NCI-H1694 treated with DMSO at 0.1 percent for 48 hours (cell line): ENCODE results near the gene FANCE.
A peak's percentile ranks its signal among the peaks of the same experiment; 100 is the strongest.

Experiments
- DNase-seq: peaks from one replicate; lab custom pipeline; 2025; lab: John Stamatoyannopoulos, UW

The FANCE gene, protein sequence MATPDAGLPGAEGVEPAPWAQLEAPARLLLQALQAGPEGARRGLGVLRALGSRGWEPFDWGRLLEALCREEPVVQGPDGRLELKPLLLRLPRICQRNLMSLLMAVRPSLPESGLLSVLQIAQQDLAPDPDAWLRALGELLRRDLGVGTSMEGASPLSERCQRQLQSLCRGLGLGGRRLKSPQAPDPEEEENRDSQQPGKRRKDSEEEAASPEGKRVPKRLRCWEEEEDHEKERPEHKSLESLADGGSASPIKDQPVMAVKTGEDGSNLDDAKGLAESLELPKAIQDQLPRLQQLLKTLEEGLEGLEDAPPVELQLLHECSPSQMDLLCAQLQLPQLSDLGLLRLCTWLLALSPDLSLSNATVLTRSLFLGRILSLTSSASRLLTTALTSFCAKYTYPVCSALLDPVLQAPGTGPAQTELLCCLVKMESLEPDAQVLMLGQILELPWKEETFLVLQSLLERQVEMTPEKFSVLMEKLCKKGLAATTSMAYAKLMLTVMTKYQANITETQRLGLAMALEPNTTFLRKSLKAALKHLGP

DNA sequence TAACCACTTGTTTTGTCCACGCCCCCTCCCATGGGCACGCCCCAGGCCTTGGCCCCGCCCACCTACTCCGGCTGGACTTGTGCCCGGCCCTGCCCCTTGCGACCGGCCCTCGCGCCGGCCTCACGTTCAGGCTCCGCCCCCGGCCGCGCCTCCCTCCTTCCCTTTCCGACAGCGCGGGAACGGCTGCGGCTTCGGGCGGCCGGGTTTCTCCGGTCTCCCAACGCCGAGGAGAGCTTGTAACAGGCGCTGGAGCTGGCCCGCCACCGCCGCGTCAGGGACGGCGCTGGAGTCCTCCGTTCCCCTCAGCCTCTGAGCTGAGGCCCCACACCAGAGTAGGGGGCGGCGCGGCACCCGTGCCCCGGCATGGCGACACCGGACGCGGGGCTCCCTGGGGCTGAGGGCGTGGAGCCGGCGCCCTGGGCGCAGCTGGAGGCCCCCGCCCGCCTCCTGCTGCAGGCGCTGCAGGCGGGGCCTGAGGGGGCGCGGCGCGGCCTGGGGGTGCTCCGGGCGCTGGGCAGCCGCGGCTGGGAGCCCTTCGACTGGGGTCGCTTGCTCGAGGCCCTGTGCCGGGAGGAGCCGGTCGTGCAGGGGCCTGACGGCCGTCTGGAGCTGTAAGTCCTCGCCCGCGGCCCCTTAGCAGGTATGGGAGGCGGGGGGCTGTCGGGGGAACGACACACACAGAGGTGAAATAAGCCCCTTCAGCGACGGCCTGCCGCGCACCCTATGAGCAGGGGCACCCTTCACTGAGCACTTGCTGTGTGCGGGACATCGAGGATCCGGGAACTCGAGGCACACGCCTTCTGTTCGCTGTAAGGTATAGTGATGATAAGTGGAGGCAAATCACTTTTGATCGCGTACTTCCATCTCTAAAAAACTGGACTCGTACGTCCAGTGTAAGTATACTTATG, at the start of gene FANCE:
TSS of gene FANCE (plus strand) at position 156 of the 908 bp plus-strand sequence. CDS start at position 364, 208 bp downstream.
- DNase-seq: peak; percentile 38

DNA sequence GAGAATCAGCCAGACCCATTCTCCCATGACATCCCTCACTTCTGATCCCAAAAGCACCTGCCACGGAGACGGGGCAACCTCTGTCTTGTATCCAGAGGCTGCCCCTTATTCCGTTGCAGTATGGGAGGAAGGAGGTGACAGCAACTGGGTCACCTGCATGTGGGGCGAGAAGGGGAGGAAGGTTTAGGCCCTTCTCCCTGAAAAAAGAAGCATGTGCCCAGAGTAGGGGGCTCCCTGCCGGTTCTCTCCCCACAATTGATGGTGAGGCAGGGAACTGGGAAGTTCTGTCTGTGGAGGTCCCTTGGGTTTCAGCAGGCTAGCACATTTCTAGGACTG, 49.3 kb upstream of the FANCE start:
- no peak for DNase-seq

DNA sequence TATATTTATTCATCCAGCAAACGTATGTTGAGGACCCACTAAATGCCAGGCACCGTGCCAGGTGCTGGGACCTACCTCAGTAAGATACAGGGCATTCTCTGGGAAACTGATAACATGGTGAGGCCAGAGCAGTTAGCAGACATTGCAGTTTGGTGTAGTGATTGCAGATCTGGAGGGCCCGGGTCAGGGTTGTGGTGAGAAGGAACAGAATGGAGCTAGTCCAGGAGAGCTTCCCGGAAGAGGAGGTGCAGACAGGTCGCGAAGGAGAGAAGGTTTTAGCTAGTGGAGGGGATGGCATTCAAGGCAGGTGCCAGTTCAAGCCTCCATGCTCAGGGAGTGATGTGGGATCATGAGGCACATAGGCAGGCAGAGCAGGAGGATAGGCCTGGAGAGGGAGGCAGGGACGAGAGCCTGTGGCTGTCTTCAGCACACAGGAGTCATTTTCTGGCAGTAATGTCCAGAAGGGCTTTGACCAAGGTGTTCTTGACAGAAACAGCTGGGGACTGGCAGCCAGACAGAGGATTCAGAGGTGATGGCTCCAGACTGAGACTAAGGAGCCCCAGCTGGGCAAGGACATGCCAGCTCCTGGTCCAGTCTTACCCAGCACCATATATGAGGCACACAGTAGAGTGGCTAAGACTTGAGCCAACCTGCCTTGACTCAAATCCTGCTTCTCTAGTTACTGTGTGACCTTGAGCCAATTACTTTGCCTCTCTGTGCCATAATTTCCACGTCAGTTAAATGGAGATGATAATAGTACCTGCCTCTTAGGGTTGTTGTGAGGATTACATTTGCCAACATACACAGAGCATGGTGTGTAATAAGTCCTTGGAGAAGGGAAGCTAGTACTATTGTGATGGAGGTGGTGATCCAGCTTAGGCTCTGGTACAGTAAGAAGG, 48.3 kb upstream of the FANCE start:
- no peak for DNase-seq

DNA sequence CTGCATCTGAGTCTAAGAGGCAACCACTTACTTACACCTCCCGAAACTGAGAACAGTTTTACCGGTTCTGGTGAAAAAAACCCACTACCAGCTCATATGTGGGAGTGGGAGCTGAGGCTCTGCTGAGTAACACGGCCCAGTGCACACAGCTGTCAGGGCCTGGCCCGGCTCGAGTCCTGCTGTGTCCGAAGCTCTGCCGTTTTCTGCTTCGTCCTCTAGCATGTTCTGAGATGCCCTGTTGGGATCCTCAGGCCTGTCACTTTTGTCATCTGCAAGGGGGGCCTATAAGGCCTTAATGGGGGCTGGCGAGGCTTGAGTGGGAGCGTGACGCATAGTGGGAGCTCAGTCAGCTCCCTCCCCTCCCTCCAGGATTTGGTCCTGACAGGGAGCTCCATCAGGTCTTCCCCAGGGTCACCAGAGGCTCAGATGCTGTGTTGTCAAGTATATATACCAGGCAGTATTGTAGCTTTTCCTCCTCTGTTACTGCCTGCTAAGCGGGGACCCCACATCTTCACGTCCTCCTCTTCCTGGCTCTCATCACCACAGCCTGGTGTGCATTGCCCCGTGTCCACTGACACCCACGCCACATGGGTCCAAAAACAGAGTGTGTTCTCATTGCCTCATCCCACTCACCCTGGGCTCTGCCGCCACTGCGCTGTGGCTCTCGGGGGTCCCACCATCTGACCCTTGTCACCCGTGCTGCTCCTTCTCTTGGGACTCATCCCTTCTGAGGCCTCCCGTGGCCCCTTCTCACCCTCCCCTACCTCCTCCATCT, 45.2 kb upstream of the FANCE start:
- DNase-seq: no peak

DNA sequence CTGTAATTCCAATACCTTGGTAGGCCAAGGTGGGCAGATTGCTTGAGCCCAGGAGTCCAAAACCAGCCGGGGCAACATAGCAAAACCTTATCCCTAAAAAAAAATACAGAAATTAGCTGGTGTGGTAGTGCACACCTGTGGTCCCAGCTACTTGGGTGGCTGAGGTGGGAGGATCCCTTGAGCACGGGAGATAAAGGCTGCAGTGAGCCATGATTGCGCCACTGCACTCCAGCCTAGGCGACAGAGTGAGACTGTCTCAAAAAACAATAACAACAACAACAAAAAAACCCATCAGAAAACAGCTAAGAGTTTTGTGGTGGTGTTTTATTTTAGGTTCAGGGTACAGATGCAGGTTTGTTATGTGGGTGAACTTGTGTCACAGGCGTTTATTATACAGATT, 42.9 kb upstream of the FANCE start:
- no peak for DNase-seq

DNA sequence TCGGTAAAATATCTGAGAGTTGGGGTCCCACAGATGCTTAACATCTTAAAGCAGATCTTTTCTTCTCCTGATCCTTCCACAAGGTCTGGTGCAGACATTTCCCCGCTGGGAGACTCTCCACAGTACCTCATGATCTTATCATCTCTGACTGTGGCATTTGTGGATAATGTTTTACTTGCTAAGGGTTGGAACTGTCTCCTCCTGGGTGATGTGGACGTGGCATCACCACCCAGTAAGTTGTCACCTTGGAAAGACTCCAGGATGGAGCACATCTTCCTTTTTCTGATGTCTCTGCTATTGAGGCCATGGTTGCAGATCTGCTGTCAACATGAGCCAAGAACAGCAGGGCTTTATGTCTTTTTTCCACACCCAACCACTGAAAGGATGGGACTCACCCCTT, 42.0 kb upstream of the FANCE start:
- DNase-seq: no peak

DNA sequence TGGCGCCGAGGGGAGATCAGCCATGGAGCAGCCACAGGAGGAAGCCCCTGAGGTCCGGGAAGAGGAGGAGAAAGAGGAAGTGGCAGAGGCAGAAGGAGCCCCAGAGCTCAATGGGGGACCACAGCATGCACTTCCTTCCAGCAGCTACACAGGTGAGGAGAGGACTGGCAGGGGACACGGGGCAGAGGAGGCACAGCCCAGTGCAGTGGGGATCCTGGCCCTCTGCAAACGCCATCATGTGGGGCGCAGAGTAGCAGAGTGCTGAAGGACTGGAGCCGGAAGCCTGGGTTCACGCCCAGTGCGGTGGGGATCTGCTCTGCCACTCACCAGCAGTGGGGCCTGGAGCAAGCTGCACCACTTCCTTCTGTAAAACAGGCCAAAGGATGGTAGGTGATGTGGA, 41.1 kb upstream of the FANCE start:
- DNase-seq: no peak

DNA sequence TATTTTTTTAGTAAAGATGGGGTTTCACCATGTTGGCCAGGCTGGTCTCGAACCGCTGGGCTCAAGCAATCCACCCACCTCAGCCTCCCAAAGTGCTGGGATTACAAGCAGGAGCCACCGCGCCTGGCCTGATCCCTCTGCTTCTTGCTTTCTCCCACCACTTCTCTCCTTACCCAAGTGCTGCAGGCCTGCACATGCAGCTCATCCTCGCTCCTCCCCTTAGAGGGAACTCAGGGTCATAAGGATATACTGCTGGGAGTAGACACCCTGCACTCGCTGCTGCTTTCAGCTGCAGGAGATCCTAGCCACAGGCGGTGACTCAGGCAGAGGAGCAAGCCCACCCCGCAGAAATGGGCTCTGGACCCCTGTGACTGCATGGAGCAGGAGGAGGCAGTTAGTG, 40.0 kb upstream of the FANCE start:
- no peak for DNase-seq

DNA sequence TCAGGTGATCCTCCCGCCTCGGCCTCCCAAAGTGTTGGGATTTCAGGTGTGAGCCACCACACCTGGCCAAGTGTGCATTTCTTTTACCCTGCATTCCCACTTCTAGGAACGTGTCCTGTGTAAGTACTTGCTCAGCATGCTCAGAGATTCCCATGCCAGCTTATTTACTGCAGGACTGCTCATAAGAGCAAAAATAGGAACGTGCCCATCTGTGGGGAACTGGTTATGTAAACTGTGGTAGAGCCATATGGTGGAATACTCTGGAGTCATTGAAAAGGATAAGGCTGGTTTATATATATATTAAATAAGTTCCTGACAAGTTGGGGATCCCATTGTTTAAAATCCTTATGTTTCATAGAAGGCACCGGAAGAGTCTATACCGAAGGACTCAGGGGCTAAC, 38.2 kb upstream of the FANCE start:
- DNase-seq: peak; percentile 57

DNA sequence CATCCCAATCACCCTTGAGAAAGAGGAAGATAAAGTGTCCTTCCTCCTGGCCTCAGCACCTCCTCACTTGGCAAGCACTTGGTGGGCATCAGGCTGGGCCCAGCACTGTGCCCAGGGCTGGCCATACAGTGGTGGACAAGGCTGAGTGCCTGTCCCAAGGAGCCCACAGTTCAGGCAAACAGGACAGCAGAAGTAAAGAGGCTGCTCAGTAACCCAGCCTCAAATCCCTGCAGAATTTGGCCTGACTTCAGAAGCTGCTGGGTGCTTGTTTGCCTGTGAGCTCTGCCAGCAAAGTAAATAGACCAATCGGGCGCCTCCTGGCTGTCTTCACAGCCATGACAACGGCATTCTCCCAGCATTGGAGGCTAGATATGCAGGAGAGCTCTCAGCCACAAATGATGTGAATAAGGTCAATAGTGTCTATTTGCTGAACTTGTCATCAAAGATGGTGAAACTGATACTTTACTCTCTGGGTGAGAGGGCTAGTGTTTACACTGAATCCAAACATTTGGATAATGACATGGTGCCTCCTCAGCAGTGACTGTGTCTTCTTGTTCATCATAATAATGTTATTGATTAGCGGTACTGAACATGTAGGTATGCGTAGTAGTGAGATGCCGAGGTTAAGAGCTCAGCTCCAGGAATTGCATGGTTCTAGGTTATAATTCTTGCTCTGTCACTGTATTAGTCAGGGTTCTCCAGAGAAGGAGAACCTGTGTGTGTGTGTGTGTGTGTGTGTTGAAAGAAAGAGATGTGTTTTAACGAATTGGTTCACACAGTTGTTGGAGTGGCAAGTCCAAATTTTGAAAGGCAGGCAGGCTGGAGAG, 36.9 kb upstream of the FANCE start:
- DNase-seq: peak; percentile 89

DNA sequence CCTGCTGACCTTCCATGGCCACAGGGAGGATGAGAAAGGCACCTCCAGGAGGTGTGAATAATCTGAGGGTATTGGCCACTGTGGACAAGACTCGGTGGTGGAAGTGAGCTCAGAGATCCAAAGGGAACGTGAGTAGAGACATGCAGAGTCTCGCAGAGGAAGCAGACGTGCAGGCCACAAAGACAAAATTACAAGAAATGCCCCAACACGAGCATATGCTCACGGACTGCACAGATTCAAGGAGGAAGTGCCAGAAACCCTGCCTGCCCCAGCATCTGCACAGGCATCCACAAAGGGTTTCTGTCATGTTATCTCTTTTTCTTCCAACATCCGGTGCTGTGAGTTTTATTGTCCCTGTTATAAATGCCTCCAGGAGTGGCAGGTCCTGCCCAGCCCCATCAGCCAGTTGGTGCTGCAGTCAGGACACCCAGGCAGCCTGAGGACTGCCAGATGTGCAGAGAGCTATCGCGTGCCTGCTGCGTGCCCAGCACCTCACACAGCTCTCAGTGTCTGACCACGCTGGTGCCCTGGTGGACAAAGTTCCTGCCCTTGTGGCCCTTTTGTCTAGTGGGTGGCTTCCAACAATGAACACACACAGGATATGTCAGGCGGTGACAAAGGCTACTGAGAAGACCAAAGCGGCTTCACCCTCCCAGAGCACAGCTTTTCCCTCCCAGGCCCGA, 34.0 kb upstream of the FANCE start:
- DNase-seq: no peak

DNA sequence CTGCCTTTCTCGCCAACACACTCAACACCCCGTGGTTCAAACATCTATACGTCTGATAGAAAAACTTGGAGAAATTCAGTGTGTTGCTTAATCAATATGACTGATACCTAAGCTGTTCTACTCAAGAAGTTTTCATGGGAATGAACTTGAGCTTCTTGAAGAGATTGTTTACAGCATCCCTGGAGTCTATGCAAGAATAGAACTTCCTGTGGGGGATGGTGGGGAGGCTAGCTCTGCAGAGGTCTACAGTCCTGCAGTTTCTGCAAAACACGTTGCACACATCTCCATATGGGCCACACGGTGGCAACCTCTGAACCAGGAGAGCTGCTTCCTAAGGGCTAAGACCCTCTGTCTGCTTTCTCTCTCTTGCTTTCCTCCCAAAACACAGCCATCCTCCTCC, 32.7 kb upstream of the FANCE start:
- DNase-seq: peak; percentile 3

DNA sequence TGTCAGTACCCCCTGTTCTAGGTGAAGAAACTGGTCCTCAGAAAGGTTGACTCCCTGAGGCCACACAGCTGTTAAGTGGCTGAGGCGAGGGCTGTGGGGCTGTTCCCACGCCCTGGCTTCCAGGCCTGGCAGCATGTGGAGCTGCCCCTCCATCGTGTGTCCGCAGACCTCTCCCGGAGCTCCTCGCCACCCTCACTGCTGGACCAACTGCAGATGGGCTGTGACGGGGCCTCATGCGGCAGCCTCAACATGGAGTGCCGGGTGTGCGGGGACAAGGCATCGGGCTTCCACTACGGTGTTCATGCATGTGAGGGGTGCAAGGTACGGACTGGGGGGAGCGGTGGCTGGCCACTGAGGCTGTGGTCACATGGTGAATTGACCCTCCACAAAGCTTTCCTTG, 32.2 kb upstream of the FANCE start:
- no peak for DNase-seq

DNA sequence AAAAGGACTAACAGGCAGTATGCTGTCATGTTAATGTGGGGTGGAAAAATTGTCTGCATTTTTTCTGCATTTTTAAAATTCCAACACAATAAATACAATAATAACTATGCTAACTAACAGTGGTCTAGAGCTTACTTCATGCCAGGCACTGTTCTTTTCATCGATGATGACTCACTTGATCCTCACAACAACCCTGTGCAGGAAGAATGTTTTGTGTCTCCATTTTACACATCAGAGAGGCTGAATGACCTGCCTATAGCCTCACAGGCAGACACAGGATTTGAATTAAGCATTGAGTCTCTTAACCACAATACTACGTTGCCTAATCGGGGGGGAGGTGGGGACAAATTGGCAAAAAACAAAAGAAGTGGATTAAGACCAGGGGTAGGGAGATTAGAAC, 26.9 kb upstream of the FANCE start:
- no peak for DNase-seq

DNA sequence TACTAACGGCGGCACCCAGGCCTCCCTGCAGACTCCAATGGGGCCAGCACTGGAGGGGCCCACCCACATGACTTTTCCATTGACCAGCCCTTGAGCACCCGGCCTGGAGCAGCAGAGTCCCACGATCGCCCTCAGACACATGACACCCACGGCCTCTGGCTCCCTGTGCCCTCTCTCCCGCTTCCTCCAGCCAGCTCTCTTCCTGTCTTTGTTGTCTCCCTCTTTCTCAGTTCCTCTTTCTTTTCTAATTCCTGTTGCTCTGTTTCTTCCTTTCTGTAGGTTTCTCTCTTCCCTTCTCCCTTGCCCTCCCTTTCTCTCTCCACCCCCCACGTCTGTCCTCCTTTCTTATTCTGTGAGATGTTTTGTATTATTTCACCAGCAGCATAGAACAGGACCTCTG, 26.1 kb upstream of the FANCE start:
- no peak for DNase-seq

DNA sequence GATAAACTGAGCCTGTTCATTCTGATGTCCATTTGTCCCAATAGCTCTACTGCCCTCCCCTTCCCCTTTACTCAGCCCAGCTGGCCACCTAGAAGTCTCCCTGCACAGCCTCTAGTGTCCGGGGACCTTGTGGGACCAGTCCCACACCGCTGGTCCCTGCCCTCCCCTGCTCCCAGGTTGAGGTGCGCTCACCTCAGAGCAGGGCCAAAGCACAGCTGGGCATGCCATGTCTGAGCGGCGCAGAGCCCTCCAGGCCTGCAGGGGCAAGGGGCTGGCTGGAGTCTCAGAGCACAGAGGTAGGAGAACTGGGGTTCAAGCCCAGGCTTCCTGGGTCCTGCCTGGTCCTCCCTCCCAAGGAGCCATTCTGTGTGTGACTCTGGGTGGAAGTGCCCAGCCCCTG, 24.7 kb upstream of the FANCE start:
- DNase-seq: no peak

DNA sequence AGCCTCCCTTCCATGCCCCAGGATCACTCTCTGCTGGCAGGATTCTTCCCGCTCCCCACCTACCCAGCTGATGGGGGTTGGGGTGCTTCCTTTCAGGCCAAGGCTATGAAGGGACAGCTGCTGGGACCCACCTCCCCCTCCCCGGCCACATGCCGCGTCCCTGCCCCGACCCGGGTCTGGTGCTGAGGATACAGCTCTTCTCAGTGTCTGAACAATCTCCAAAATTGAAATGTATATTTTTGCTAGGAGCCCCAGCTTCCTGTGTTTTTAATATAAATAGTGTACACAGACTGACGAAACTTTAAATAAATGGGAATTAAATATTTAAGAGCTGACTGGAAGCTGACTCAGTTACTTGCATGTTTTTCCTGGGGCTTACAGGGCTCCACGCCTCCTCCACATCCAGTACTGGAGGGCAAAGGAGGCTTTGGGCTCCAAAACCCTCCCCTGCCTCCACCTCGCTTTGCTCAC, 24.3 kb upstream of the FANCE start:
- DNase-seq: no peak

DNA sequence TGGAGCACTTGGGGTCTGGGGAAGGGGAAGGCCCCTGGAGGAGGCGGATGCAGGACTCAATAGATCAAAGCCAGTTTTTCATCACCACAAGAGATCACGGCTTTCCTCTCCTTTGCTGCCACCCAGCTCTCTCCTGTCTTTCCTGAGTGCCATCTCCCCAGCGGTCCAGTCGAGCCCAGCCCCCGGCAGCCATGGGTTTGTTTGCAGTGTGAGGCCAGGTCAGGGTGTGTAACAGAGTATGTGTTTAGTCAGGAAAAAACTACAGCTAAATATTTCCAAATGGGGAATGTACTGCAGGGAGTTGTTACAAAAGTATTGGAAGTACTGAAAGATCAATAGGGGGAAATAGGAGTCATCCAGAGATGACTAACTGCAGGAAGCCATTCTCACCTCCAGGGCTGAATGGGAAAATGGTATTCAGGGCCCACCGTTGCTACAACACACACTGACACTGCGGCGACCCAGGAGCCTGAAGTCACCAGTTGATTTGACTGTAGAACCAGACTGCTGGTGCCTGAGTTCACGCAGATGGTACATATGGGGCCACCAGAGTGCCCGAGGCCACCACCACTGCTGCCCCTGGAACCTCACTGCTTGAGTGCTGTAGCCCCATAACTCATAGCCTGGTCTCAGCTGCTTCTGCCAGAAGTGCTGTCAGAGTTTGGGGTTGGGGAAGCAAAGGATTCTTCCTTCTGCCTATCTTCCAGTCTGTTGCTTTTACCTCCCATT, 23.6 kb upstream of the FANCE start:
- no peak for DNase-seq

DNA sequence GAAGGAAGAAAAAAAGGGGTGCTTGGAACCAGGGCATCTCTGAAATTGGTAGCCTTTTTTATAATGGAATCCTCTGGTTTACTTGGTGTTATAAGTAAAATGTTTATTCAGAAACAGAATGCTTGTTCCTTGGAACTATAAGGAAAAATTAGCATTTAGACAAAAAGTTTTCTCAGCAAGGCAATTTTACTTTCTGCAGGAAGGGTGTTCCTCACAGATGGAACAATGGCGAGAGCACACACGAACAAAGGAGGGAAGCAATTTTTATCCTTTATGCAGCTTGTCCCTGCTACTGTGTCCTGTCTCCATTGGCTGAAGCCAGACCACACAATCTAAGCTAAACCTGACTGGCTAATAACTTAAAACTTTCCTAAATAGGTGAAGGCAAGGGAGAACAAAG, 22.7 kb upstream of the FANCE start:
- DNase-seq: no peak
